H9 (cell line): Measurements from ENCODE around the gene FHOD3. TPM values are rescaled to one million over a fixed set of nuclear protein-coding genes. Genes with fewer than 3 reads are reported as not detected.

Experiments
- DNase-seq: peaks from one replicate; pipeline ENCODE4 v3.0.0-alpha.2; 2017
- H2AFZ ChIP-seq: one replicate; pipeline ENCODE4 v1.6.1; 2013; ENCODE audit warnings: mild to moderate bottlenecking, low read length, control low read depth, moderate library complexity
- H2AK5ac ChIP-seq: 2 replicates; pipeline ENCODE4 v1.6.1; 2013; ENCODE audit warnings: low read length, control low read depth, mixed read lengths; ENCODE audit not compliant: insufficient read length
- H2BK120ac ChIP-seq: one replicate; pipeline ENCODE4 v1.6.1; 2013; ENCODE audit warnings: low read depth, mild to moderate bottlenecking, low read length, control low read depth, inconsistent platforms; ENCODE audit not compliant: poor library complexity, severe bottlenecking
- H2BK12ac ChIP-seq: 2 replicates; pipeline ENCODE4 v1.6.1; 2013; ENCODE audit warnings: low read length, control low read depth, mixed read lengths, low read depth; ENCODE audit not compliant: insufficient read length
- H2BK15ac ChIP-seq: 2 replicates; pipeline ENCODE4 v1.6.1; 2013; ENCODE audit warnings: low read depth, low read length, control low read depth
- H2BK20ac ChIP-seq: one replicate; pipeline ENCODE4 v1.6.1; 2013; ENCODE audit warnings: low read depth, mild to moderate bottlenecking, low read length, control low read depth, inconsistent platforms; ENCODE audit not compliant: poor library complexity, severe bottlenecking
- H2BK5ac ChIP-seq: 2 replicates; pipeline ENCODE4 v1.6.1; 2013; ENCODE audit warnings: low read length, control low read depth, mixed read lengths; ENCODE audit not compliant: insufficient read length
- H3K14ac ChIP-seq: 2 replicates; pipeline ENCODE4 v1.6.1; 2013; ENCODE audit warnings: low read length, control low read depth; ENCODE audit not compliant: insufficient read depth
- H3K18ac ChIP-seq: 2 replicates; pipeline ENCODE4 v1.6.1; 2013; ENCODE audit warnings: low read depth, mild to moderate bottlenecking, mixed read lengths, low read length, control low read depth; ENCODE audit not compliant: insufficient read length
- H3K23ac ChIP-seq: 2 replicates; pipeline ENCODE4 v1.6.1; 2013; ENCODE audit warnings: low read length, control low read depth, mixed read lengths, low read depth; ENCODE audit not compliant: insufficient read length
- H3K23me2 ChIP-seq: 2 replicates; pipeline ENCODE4 v1.6.1; 2013; ENCODE audit warnings: low read depth, mild to moderate bottlenecking, mixed read lengths, low read length, control low read depth; ENCODE audit not compliant: insufficient read length, poor library complexity, severe bottlenecking
- H3K27ac ChIP-seq: 2 replicates; pipeline ENCODE4 v1.5.1; 2013; ENCODE audit warnings: low read length, control low read depth, mixed read lengths, low read depth; ENCODE audit not compliant: insufficient read length
- H3K27me3 ChIP-seq: 2 replicates; pipeline ENCODE4 v1.6.1; 2013; ENCODE audit warnings: low read length, control low read depth, inconsistent platforms; ENCODE audit not compliant: insufficient read depth
- H3K4ac ChIP-seq: 2 replicates; pipeline ENCODE4 v1.6.1; 2013; ENCODE audit warnings: low read depth, mild to moderate bottlenecking, control low read depth, inconsistent platforms, low read length, moderate library complexity
- H3K4me1 ChIP-seq: 2 replicates; pipeline ENCODE4 v1.6.1; 2013; ENCODE audit warnings: low read length, control low read depth, inconsistent platforms; ENCODE audit not compliant: insufficient read depth
- H3K4me2 ChIP-seq: 2 replicates; pipeline ENCODE4 v1.6.1; 2013; ENCODE audit warnings: low read length, control low read depth, mixed read lengths; ENCODE audit not compliant: insufficient read length, insufficient read depth
- H3K56ac ChIP-seq: 2 replicates; pipeline ENCODE4 v1.6.1; 2013; ENCODE audit warnings: low read depth, mild to moderate bottlenecking, mixed read lengths, low read length, control low read depth; ENCODE audit not compliant: insufficient read length
- H3K79me1 ChIP-seq: 2 replicates; pipeline ENCODE4 v1.6.1; 2013; ENCODE audit warnings: low read depth, mild to moderate bottlenecking, moderate library complexity, low read length, control low read depth, inconsistent platforms; ENCODE audit not compliant: insufficient read depth, poor library complexity, severe bottlenecking
- H3K79me2 ChIP-seq: 2 replicates; pipeline ENCODE4 v1.6.1; 2013; ENCODE audit warnings: low read length, control low read depth, inconsistent platforms; ENCODE audit not compliant: insufficient read depth
- H3K9ac ChIP-seq: 2 replicates; pipeline ENCODE4 v1.6.1; 2013; ENCODE audit warnings: low read length, control low read depth, mixed read lengths; ENCODE audit not compliant: insufficient read length; ENCODE audit errors: extremely low read depth
- H3K9me3 ChIP-seq: one replicate; pipeline ENCODE4 v1.6.1; 2013; ENCODE audit warnings: low read depth, low read length, inconsistent platforms; ENCODE audit not compliant: control insufficient read depth
- H3T11ph ChIP-seq: one replicate; pipeline ENCODE4 v1.6.1; 2013; ENCODE audit warnings: mild to moderate bottlenecking, low read length, control low read depth, inconsistent platforms
- H4K20me1 ChIP-seq: one replicate; pipeline ENCODE4 v1.6.1; 2013; ENCODE audit not compliant: control insufficient read depth, insufficient read length, insufficient read depth
- H4K5ac ChIP-seq: 2 replicates; pipeline ENCODE4 v1.6.1; 2013; ENCODE audit warnings: low read depth, mild to moderate bottlenecking, mixed read lengths, low read length, control low read depth; ENCODE audit not compliant: insufficient read length
- H4K8ac ChIP-seq: replicated peaks from 2 replicates; pipeline ENCODE4 v1.6.1; 2013; ENCODE audit warnings: low read length, control low read depth, mixed read lengths, low read depth; ENCODE audit not compliant: insufficient read length
- H4K91ac ChIP-seq: 2 replicates; pipeline ENCODE4 v1.6.1; 2013; ENCODE audit warnings: low read depth, mild to moderate bottlenecking, moderate library complexity, mixed read lengths, low read length, control low read depth; ENCODE audit not compliant: insufficient read length
- H3K27ac Mint-ChIP-seq, 3 experiments: 2 replicates in 2 of 3; 3 replicates in 1 of 3; pipeline ENCODE4 v1.8.0; 2020 to 2021; ENCODE audit warnings: mixed read lengths in 3 of 3, mild to moderate bottlenecking in 1 of 3, moderate library complexity in 1 of 3
- H3K27me3 Mint-ChIP-seq: 2 replicates; pipeline ENCODE4 v1.8.0; 2021; ENCODE audit warnings: low read depth, mild to moderate bottlenecking, moderate library complexity, mixed read lengths
- H3K36me3 Mint-ChIP-seq, 3 experiments: 2 replicates in 2 of 3; 3 replicates in 1 of 3; pipeline ENCODE4 v1.8.0; 2020 to 2021; ENCODE audit warnings: low read depth in 3 of 3, mixed read lengths in 3 of 3; ENCODE audit not compliant: insufficient read depth in 1 of 3
- H3K4me1 Mint-ChIP-seq, 2 experiments: 2 replicates each; pipeline ENCODE4 v1.8.0; 2020; ENCODE audit warnings: mixed read lengths in 2 of 2
- H3K4me3 Mint-ChIP-seq, 2 experiments: 2 replicates in 1 of 2; 3 replicates in 1 of 2; pipeline ENCODE4 v1.8.0; 2020 to 2021; ENCODE audit warnings: mild to moderate bottlenecking in 2 of 2, mixed read lengths in 2 of 2, moderate library complexity in 1 of 2
- H3K9me3 Mint-ChIP-seq, 2 experiments: 2 replicates in 1 of 2; 3 replicates in 1 of 2; pipeline ENCODE4 v1.8.0; 2020; ENCODE audit warnings: mild to moderate bottlenecking in 2 of 2, mixed read lengths in 2 of 2, moderate library complexity in 1 of 2
- CTCF ChIP-seq: fragments of 200-600 bp; sonication (generic); conservative IDR thresholded peaks from 3 replicates; pipeline ENCODE4 v1.8.0; 2021; ENCODE audit warnings: antibody characterized with exemption, mild to moderate bottlenecking
- WGBS: extraction: QIAGEN DNeasy Blood & Tissue Kit; methylation state at CpG from one replicate; pipeline ENCODE4 v1.1.7; 2013; ENCODE audit warnings: missing lambda C conversion rate, low lambda C conversion rate, mixed read lengths; ENCODE audit not compliant: insufficient read length; ENCODE audit errors: extremely low coverage; 5-methylcytosine and 5-hydroxymethylcytosine counted together
- total RNA-seq: library from RNA; stranded (reverse); gene quantifications from 2 replicates; pipeline ENCODE4 v1.2.1, GENCODE V29; 2021

The FHOD3 gene
- total RNA-seq, 1 experiment from 2014 or later: 8.0 TPM

- no peak overlapping the region for H3K56ac ChIP-seq
- no peaks in the 10 kb centered on the region for H3K27me3 ChIP-seq
- Mint-ChIP-seq H3K4me1 (peaks cover 0 to 9% of the 10 kb centered on the region in 2 experiments; a peak in 2 of 4 replicates), H3K27ac (no peak overlapping the region), H3K9me3 (no peaks in the 10 kb centered on the region), H3K36me3 (no peaks in the 10 kb centered on the region; a peak in 1 of 7 replicates), H3K4me3 (no peak overlapping the region), H3K27me3 (peaks cover 2% of the 10 kb centered on the region; the same call in 1 of the 2 replicates)
- H2BK120ac ChIP-seq: no peak overlapping the region
- H4K5ac ChIP-seq: no peak overlapping the region
- no CpG with 5 or more reads among the region's 3 CpGs for WGBS
- no peaks in the 10 kb centered on the region for H3K23me2 ChIP-seq
- no peaks in the 10 kb centered on the region for H4K20me1 ChIP-seq
- no peaks in the 10 kb centered on the region for H3K79me1 ChIP-seq
- no peak overlapping the region for H3K18ac ChIP-seq
- no peaks in the 10 kb centered on the region for H3K79me2 ChIP-seq
- H2BK20ac ChIP-seq: no peak overlapping the region
- no peak overlapping the region for H3K27ac ChIP-seq
- H4K91ac ChIP-seq: no peak overlapping the region
- H3K14ac ChIP-seq: no peak overlapping the region
- H2BK15ac ChIP-seq: no peak overlapping the region
- no peak overlapping the region for H2AK5ac ChIP-seq
- no peak overlapping the region for H4K8ac ChIP-seq
- H2BK5ac ChIP-seq: no peak overlapping the region
- H3K4me1 ChIP-seq: no peaks in the 10 kb centered on the region
- no peak overlapping the region for H3K4ac ChIP-seq
- no peaks in the 10 kb centered on the region for H3K9me3 ChIP-seq
- no peak for DNase-seq
- H3K23ac ChIP-seq: no peak overlapping the region
- H3T11ph ChIP-seq: no peak overlapping the region
- no peak for TF ChIP-seq CTCF
- no peak overlapping the region for H3K4me2 ChIP-seq
- no peak overlapping the region for H2BK12ac ChIP-seq
- no peak overlapping the region for H2AFZ ChIP-seq
- no peak overlapping the region for H3K9ac ChIP-seq
These were observed 345.5 kb downstream of the FHOD3 start for GRCh38 chr18:36643061-36643460.
